ENCODE results near the gene SLC25A5. TPM values are rescaled to one million over a fixed set of nuclear protein-coding genes. Genes with fewer than 3 reads are reported as not detected.
"Not testable (repeated sequence)": the region's sequence is repeated elsewhere in the genome, so short reads cannot be mapped to it uniquely, and the experiment has no call there.

The SLC25A5 gene
- 100 to 1,000 TPM; 277 to 490 (median 364) TPM for polyA plus RNA-seq

GRCh38 chrX:119467842-119468550 is at the start of gene SLC25A5:
Gene SLC25A5 (plus strand): TSS chrX:119468444. CDS start chrX:119468516, 72 bp downstream.
- Mint-ChIP-seq H3K36me3 (no peaks in the 10 kb centered on the region), H3K4me3 (peak within 1 kb of the TSS; percentile 77 to 89 (median 85)), H3K9me3 (no peaks in the 10 kb centered on the region), H3K27me3 (ENCODE audit: low read depth in 3 of 3) (peaks cover 3 to 7% (median 5%) of the 10 kb centered on the region in 3 donors), H3K4me1 (peaks cover 7 to 15% of the 10 kb centered on the region in 2 donors), H3K27ac (peak within 1 kb of the TSS; percentile 79 to 93 (median 91))
- DNase-seq: peak; percentile 78 to 86 (median 84)

- H3K27ac Mint-ChIP-seq: no peak overlapping the region
- no peaks in the 10 kb centered on the region for H3K4me1 Mint-ChIP-seq
- H3K4me3 Mint-ChIP-seq: no peak overlapping the region
- peaks cover 0 to 5% (median 0%) of the 10 kb centered on the region in 3 donors for H3K36me3 Mint-ChIP-seq
- no peak for DNase-seq
- peaks cover 2 to 3% (median 2%) of the 10 kb centered on the region in 3 donors for H3K27me3 Mint-ChIP-seq (ENCODE audit: low read depth in 3 of 3)
- H3K9me3 Mint-ChIP-seq: no peaks in the 10 kb centered on the region
These were observed 49.1 kb upstream of the SLC25A5 start for GRCh38 chrX:119419146-119419545.

- no peaks in the 10 kb centered on the region for H3K9me3 Mint-ChIP-seq
- H3K36me3 Mint-ChIP-seq: peaks cover 0 to 5% (median 0%) of the 10 kb centered on the region in 3 donors
- no peaks in the 10 kb centered on the region for H3K4me1 Mint-ChIP-seq
- H3K4me3 Mint-ChIP-seq: no peak overlapping the region
- peaks cover 2 to 3% (median 2%) of the 10 kb centered on the region in 3 donors for H3K27me3 Mint-ChIP-seq (ENCODE audit: low read depth in 3 of 3)
- no peak for DNase-seq
- H3K27ac Mint-ChIP-seq: no peak overlapping the region
These were observed 48.3 kb upstream of the SLC25A5 start for GRCh38 chrX:119419898-119420297.

GRCh38 chrX:119421016-119421705 is 47.1 kb upstream of the SLC25A5 start:
- Mint-ChIP-seq H3K9me3 (no peaks in the 10 kb centered on the region), H3K4me3 (no peak overlapping the region), H3K27ac (no peak overlapping the region), H3K27me3 (ENCODE audit: low read depth in 3 of 3) (peaks cover 2 to 4% (median 2%) of the 10 kb centered on the region in 3 donors), H3K4me1 (peaks cover 8% of the 10 kb centered on the region in 2 donors), H3K36me3 (peaks cover 0 to 5% (median 0%) of the 10 kb centered on the region in 3 donors)
- DNase-seq: no peak

GRCh38 chrX:119423631-119424030 is 44.6 kb upstream of the SLC25A5 start:
- no peak for DNase-seq
- Mint-ChIP-seq H3K4me3 (no peak overlapping the region), H3K9me3 (no peaks in the 10 kb centered on the region), H3K4me1 (peaks cover 26 to 27% of the 10 kb centered on the region in 2 donors), H3K27ac (no peak overlapping the region), H3K27me3 (ENCODE audit: low read depth in 3 of 3) (peaks cover 2 to 4% (median 2%) of the 10 kb centered on the region in 3 donors), H3K36me3 (peaks cover 0 to 5% (median 0%) of the 10 kb centered on the region in 3 donors)

- DNase-seq: no peak
- Mint-ChIP-seq H3K36me3 (no peaks in the 10 kb centered on the region), H3K4me1 (peaks cover 26 to 27% of the 10 kb centered on the region in 2 donors), H3K9me3 (no peaks in the 10 kb centered on the region), H3K4me3 (no peak overlapping the region), H3K27ac (peak overlapping the region; percentile 63 to 86 (median 75)), H3K27me3 (ENCODE audit: low read depth in 3 of 3) (peaks cover 2% of the 10 kb centered on the region in 3 donors)
These were observed 43.2 kb upstream of the SLC25A5 start for GRCh38 chrX:119424999-119425398.

GRCh38 chrX:119427024-119427794 is 41.0 kb upstream of the SLC25A5 start:
- no peaks in the 10 kb centered on the region for H3K9me3 Mint-ChIP-seq
- peak overlapping the region; percentile 79 to 95 (median 89) for H3K27ac Mint-ChIP-seq
- peak overlapping the region; percentile 41 to 73 (median 69) for H3K4me3 Mint-ChIP-seq
- no peaks in the 10 kb centered on the region for H3K36me3 Mint-ChIP-seq
- H3K27me3 Mint-ChIP-seq (ENCODE audit: low read depth in 3 of 3): peaks cover 0 to 2% (median 2%) of the 10 kb centered on the region in 3 donors
- DNase-seq: peak; percentile 24 to 32 (median 27)
- peaks cover 26 to 27% of the 10 kb centered on the region in 2 donors for H3K4me1 Mint-ChIP-seq

GRCh38 chrX:119427795-119428185 is 40.5 kb upstream of the SLC25A5 start:
- Mint-ChIP-seq H3K36me3 (no peaks in the 10 kb centered on the region), H3K27me3 (ENCODE audit: low read depth in 3 of 3) (peaks cover 0 to 2% (median 2%) of the 10 kb centered on the region in 3 donors), H3K4me3 (peak overlapping the region; percentile 14 to 73 (median 60)), H3K27ac (peak overlapping the region in 5 of 6 donors; percentile 79 to 95 (median 92)), H3K9me3 (no peaks in the 10 kb centered on the region), H3K4me1 (peaks cover 26 to 27% of the 10 kb centered on the region in 2 donors)
- DNase-seq: no peak

- Mint-ChIP-seq H3K27me3 (ENCODE audit: low read depth in 3 of 3) (peaks cover 0 to 2% (median 2%) of the 10 kb centered on the region in 3 donors), H3K27ac (no peak overlapping the region), H3K9me3 (peaks cover 0 to 3% (median 0%) of the 10 kb centered on the region in 6 donors), H3K4me1 (peaks cover 26 to 27% of the 10 kb centered on the region in 2 donors), H3K4me3 (no peak overlapping the region), H3K36me3 (peaks cover 0 to 10% (median 9%) of the 10 kb centered on the region in 3 donors)
- no peak for DNase-seq
These were observed 38.8 kb upstream of the SLC25A5 start for GRCh38 chrX:119429471-119429870.

- H3K27ac Mint-ChIP-seq; H3K4me3 Mint-ChIP-seq; DNase-seq; H3K9me3 Mint-ChIP-seq; H3K27me3 Mint-ChIP-seq (ENCODE audit: low read depth in 3 of 3); H3K4me1 Mint-ChIP-seq; H3K36me3 Mint-ChIP-seq: not testable (repeated sequence)
These were observed 26.9 kb upstream of the SLC25A5 start for GRCh38 chrX:119441295-119441694.

- Mint-ChIP-seq H3K27me3 (ENCODE audit: low read depth in 3 of 3) (no peaks in the 10 kb centered on the region), H3K27ac (no peak overlapping the region), H3K4me1 (no peaks in the 10 kb centered on the region), H3K4me3 (no peak overlapping the region), H3K9me3 (no peaks in the 10 kb centered on the region), H3K36me3 (no peaks in the 10 kb centered on the region)
- DNase-seq: no peak
These were observed 26.0 kb upstream of the SLC25A5 start for GRCh38 chrX:119442286-119442685.

GRCh38 chrX:119453202-119453601 is 15.0 kb upstream of the SLC25A5 start:
- Mint-ChIP-seq H3K36me3 (peaks cover 0 to 3% (median 3%) of the 10 kb centered on the region in 3 donors), H3K4me3 (no peak overlapping the region), H3K4me1 (no peaks in the 10 kb centered on the region), H3K27me3 (ENCODE audit: low read depth in 3 of 3) (no peaks in the 10 kb centered on the region), H3K27ac (no peak overlapping the region), H3K9me3 (no peaks in the 10 kb centered on the region)
- no peak for DNase-seq

GRCh38 chrX:119455264-119455663 is 13.0 kb upstream of the SLC25A5 start:
- Mint-ChIP-seq H3K4me1 (no peaks in the 10 kb centered on the region), H3K4me3 (no peak overlapping the region), H3K9me3 (no peaks in the 10 kb centered on the region), H3K27me3 (ENCODE audit: low read depth in 3 of 3) (no peaks in the 10 kb centered on the region), H3K36me3 (peaks cover 0 to 3% (median 3%) of the 10 kb centered on the region in 3 donors), H3K27ac (no peak overlapping the region)
- DNase-seq: no peak

Data from immature natural killer cell (primary cell).